Nucleus accumbens (tissue), 56 donors: Measurements from ENCODE around the gene RBMX.

Experiments
- DNase-seq, 56 donors: peaks; one replicate each; lab custom pipeline; 2025; lab: John Stamatoyannopoulos, UW

RBMX gene

GRCh38 chrX:136849395-136849794 lies 31.1 kb downstream of the RBMX start:
- DNase-seq, result no peak

DNA sequence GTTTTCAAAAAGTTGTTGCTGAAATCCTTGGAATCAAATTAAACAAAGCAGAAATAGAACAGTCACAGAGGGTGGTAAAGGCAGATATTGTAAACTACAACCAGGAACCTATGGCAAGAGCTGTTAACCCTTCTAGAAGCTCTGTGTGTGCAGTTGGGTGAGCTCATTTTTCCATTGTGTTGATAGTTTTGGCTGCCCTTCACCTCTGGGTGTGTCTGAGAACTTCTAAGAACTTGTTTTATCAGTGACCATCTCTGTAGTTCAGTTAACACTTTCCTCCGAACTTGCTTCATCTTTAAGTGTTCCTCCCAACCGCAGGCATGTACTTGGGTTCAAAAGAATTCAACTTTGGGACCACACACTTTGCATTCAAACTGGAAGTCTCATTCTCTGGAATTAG lies 32.7 kb downstream of the RBMX start:
- no peak for DNase-seq

DNA sequence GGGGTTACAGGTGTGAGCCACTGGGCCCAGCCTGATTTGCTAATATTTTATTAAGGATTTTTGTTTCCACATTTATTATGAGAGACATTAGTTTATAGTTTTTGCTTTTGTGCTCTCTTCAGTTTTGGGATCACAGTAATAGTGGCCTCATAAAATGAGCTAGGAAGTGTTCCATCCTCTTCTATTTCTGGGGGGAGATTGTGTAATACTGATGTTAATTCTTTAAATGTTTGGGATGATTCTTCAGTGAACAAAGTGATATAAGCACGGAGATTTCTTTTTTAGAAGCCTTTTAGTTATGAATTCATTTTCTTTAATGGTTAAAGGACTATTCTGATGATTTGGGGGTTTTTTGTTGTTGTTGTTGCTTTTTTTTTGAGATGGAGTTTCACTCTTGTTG lies 41.3 kb downstream of the RBMX start:
- DNase-seq, result no peak

DNA sequence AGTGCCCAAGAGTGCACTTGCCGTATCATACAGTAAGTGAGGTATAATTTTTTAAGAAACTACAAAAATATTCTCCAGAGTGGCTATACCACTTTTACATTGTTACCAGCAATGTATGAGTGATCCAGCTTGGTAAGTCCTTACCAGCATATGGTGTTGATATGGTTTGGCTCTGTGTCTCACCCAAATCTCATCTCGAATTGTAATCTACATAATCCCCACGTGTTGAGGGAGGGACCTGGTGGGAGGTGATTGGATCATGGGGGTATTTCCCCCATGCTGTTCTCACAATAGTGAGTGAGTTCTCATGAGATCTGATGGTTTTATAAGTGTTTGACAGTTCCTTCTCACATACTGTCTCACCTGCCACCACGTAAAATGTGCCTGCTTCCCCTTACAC lies 44.8 kb downstream of the RBMX start:
- no peak for DNase-seq

DNA sequence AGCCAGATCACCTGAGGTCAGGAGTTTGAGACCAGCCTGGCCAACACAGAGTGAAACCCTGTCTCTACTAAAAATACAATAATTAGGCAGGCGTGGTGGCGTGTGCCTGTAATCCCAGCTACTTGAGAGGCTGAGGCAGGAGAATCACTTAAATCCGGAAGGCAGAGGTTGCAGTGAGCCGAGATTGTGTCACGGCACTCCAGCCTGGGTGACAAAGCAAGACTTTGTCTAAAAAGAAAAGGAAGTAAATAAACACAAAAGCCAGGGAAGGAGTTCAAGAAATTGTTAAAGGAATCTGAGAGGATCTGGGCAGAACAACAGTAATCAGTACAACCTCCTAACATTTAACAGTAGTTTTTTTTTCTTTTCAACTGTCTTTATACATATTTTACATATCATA lies 51.1 kb downstream of the RBMX start:
- no peak for DNase-seq

GRCh38 chrX:136828830-136829229 lies 51.7 kb downstream of the RBMX start:
- no peak for DNase-seq

DNA sequence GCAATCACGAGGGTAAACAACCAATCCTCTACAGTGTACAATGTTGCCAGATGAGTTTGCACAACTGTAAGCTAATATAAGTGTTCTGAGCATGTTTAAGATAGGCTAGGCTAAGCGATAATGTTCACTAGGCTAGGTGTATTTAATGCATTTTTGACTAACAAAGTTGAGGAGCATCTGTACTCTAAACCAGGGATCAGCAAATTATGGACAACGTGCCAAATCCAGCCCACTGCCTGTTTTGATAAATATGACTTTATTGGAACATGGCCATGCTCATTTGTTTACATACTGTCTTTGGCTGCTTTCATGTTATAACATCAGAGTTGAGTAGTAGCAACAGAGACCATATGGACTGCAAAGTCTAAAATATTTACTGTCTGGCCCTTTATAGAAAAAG lies 53.5 kb downstream of the RBMX start:
- no peak for DNase-seq

- no peak for DNase-seq
Measured at GRCh38 chrX:136825771-136826170, 54.8 kb downstream of the RBMX start.
